Glutamatergic neuron (in vitro differentiated cells): ENCODE results near the gene MYL6B. TPM values are rescaled to one million over a fixed set of nuclear protein-coding genes. Genes with fewer than 3 reads are reported as not detected.
"Not testable (repeated sequence)": the region's sequence is repeated elsewhere in the genome, so short reads cannot be mapped to it uniquely, and the experiment has no call there.

Source experiments
- DNase-seq: peaks from one replicate; pipeline ENCODE4 v3.0.0; 2022
- H3K27ac Mint-ChIP-seq: one replicate; pipeline ENCODE4 v1.8.0; 2020; ENCODE audit warnings: mild to moderate bottlenecking, mixed read lengths, inconsistent platforms; ENCODE audit not compliant: unreplicated experiment
- H3K27me3 Mint-ChIP-seq: one replicate; pipeline ENCODE4 v1.8.0; 2020; ENCODE audit warnings: mild to moderate bottlenecking, moderate library complexity, mixed read lengths, inconsistent platforms; ENCODE audit not compliant: unreplicated experiment
- H3K36me3 Mint-ChIP-seq: one replicate; pipeline ENCODE4 v1.8.0; 2020; ENCODE audit warnings: mild to moderate bottlenecking, mixed read lengths, inconsistent platforms; ENCODE audit not compliant: unreplicated experiment
- H3K4me1 Mint-ChIP-seq: one replicate; pipeline ENCODE4 v1.8.0; 2020; ENCODE audit warnings: mild to moderate bottlenecking, low read depth, mixed read lengths, inconsistent platforms; ENCODE audit not compliant: unreplicated experiment
- H3K4me3 Mint-ChIP-seq: one replicate; pipeline ENCODE4 v1.8.0; 2020; ENCODE audit warnings: mild to moderate bottlenecking, mixed read lengths, inconsistent platforms; ENCODE audit not compliant: unreplicated experiment
- H3K9me3 Mint-ChIP-seq: one replicate; pipeline ENCODE4 v1.8.0; 2020; ENCODE audit warnings: mild to moderate bottlenecking, moderate library complexity, mixed read lengths, inconsistent platforms; ENCODE audit not compliant: unreplicated experiment
- CTCF ChIP-seq: fragments of 200-600 bp; sonication (generic); IDR thresholded peaks from one replicate; pipeline ENCODE4 v1.5.0; 2021; ENCODE audit not compliant: partially characterized antibody, unreplicated experiment
- total RNA-seq: library from RNA; stranded (reverse); fragmentation: NEBNext Ultra II Directional; extraction: Animal tissue kit (Norgen Biotek cat#: 25700); gene quantifications from one replicate; pipeline ENCODE4 v1.2.1, GENCODE V29; 2021; ENCODE audit not compliant: unreplicated experiment

The MYL6B gene
- total RNA-seq, 1 donor from 2014 or later, result 232 TPM

GRCh38 chr12:56153678-56154065, 1.3 kb downstream of the MYL6B start:
- Mint-ChIP-seq H3K4me3 (peak overlapping the region; percentile 89), H3K36me3 (no peaks in the 10 kb centered on the region), H3K9me3 (peaks cover 10% of the 10 kb centered on the region), H3K4me1 (peaks cover 12% of the 10 kb centered on the region), H3K27me3 (peaks cover 22% of the 10 kb centered on the region), H3K27ac (peak overlapping the region; percentile 52)
- TF ChIP-seq CTCF, result no peak
- no peak for DNase-seq

GRCh38 chr12:56154246-56154771, 1.9 kb downstream of the MYL6B start:
- Mint-ChIP-seq H3K9me3 (peaks cover 17% of the 10 kb centered on the region), H3K36me3 (no peaks in the 10 kb centered on the region), H3K4me3 (no peak overlapping the region), H3K27ac (peak overlapping the region; percentile 18), H3K27me3 (peaks cover 27% of the 10 kb centered on the region), H3K4me1 (peaks cover 12% of the 10 kb centered on the region)
- DNase-seq, result no peak
- no peak for TF ChIP-seq CTCF

DNA sequence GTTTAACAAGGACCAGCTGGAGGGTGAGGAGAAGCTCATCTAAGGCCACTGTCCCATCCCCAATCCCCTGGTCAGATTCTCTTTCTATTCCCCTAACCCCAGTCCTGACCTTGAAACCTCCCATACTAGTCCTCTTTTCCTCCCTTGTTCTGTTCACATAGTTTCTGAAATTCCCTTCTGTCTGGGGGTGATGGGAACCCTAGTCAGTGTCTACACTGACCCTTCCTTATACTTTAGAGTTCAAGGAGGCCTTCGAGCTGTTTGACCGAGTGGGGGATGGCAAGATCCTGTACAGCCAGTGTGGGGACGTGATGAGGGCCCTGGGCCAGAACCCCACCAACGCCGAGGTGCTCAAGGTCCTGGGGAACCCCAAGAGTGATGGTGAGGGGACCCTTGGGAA, 2.4 kb downstream of the MYL6B start:
- peaks cover 27% of the 10 kb centered on the region for H3K27me3 Mint-ChIP-seq
- H3K27ac Mint-ChIP-seq, result no peak overlapping the region
- peaks cover 18% of the 10 kb centered on the region for H3K9me3 Mint-ChIP-seq
- H3K4me3 Mint-ChIP-seq, result peak overlapping the region; percentile 58
- DNase-seq, result no peak
- H3K4me1 Mint-ChIP-seq, result peaks cover 13% of the 10 kb centered on the region
- no peaks in the 10 kb centered on the region for H3K36me3 Mint-ChIP-seq
- no peak for TF ChIP-seq CTCF

GRCh38 chr12:56155256-56155845, 3.0 kb downstream of the MYL6B start:
- peaks cover 18% of the 10 kb centered on the region for H3K9me3 Mint-ChIP-seq
- DNase-seq, result no peak
- peak overlapping the region; percentile 21 for H3K27ac Mint-ChIP-seq
- peak overlapping the region; percentile 26 for H3K4me3 Mint-ChIP-seq
- H3K27me3 Mint-ChIP-seq, result peaks cover 30% of the 10 kb centered on the region
- peaks cover 17% of the 10 kb centered on the region for H3K4me1 Mint-ChIP-seq
- H3K36me3 Mint-ChIP-seq, result no peaks in the 10 kb centered on the region
- TF ChIP-seq CTCF, result no peak

GRCh38 chr12:56156464-56157200, 4.2 kb downstream of the MYL6B start:
- H3K4me3 Mint-ChIP-seq, result peak overlapping the region; percentile 88
- peak overlapping the region; percentile 98 for H3K27ac Mint-ChIP-seq
- H3K27me3 Mint-ChIP-seq, result peaks cover 39% of the 10 kb centered on the region
- H3K9me3 Mint-ChIP-seq, result peaks cover 22% of the 10 kb centered on the region
- H3K36me3 Mint-ChIP-seq, DNase-seq: not testable (repeated sequence)
- peaks cover 22% of the 10 kb centered on the region for H3K4me1 Mint-ChIP-seq
